Gastrocnemius medialis (tissue), 4 donors: Measurements from ENCODE around the gene E2F1.

ENCODE experiments used
- CTCF ChIP-seq, 5 experiments: fragments of 450-650 bp in 3 of 5; fragments of 200-600 bp in 2 of 5; sonication (generic) in 2 of 5; IDR thresholded peaks in 4 of 5; conservative IDR thresholded peaks in 1 of 5; 1 replicate in 4 of 5; 2 replicates in 1 of 5; pipeline ENCODE4 v1.5.1; 2016 to 2019; ENCODE audit warnings: antibody characterized with exemption in 5 of 5, mild to moderate bottlenecking in 3 of 5, moderate library complexity in 3 of 5
- POLR2A ChIP-seq, 2 donors: fragments of 450-650 bp; IDR thresholded peaks; one replicate each; pipeline ENCODE4 v1.6.1; 2017; ENCODE audit warnings: antibody characterized with exemption in 2 of 2, mild to moderate bottlenecking in 2 of 2, moderate library complexity in 2 of 2

- TF ChIP-seq CTCF (IDR thresholded peaks at IDR 0.05 in 4 of 5, conservative IDR thresholded peaks at IDR 0.05 in 1 of 5) (no peak), POLR2A (IDR thresholded peaks at IDR 0.05) (no peak)
Measured at GRCh38 chr20:33733654-33734576, 47.7 kb upstream of the E2F1 start.
